Lower lobe of right lung (tissue), 2 donors: ENCODE results near the gene C7orf57. TPM values are rescaled to one million over a fixed set of nuclear protein-coding genes. Genes with fewer than 3 reads are reported as not detected.

Experiments
- ATAC-seq, 2 donors: fragments of 200-7000 bp; cut with Tn5 transposase; one replicate each; pipeline ENCODE4 v1.9.1; 2020 to 2022; ENCODE audit warnings: mild to moderate bottlenecking in 2 of 2, moderate library complexity in 2 of 2
- DNase-seq: peaks from one replicate; pipeline ENCODE4 v3.0.0-alpha.2; 2020
- H3K27ac ChIP-seq: fragments of 200-600 bp; one replicate; pipeline ENCODE4 v1.8.0; 2022
- H3K27me3 ChIP-seq: fragments of 200-600 bp; one replicate; pipeline ENCODE4 v1.8.0; 2022; ENCODE audit warnings: low read depth
- H3K36me3 ChIP-seq: fragments of 200-600 bp; one replicate; pipeline ENCODE4 v1.8.0; 2022; ENCODE audit warnings: mild to moderate bottlenecking
- H3K4me1 ChIP-seq: fragments of 200-600 bp; one replicate; pipeline ENCODE4 v1.8.0; 2022
- H3K4me3 ChIP-seq: fragments of 200-600 bp; one replicate; pipeline ENCODE4 v1.8.0; 2022; ENCODE audit warnings: mild to moderate bottlenecking
- H3K9me3 ChIP-seq: fragments of 200-600 bp; one replicate; pipeline ENCODE4 v1.8.0; 2022
- intact Hi-C: fragments of 100-400 bp; cut with DNase I; formaldehyde crosslinking; loops from one replicate; pipeline ENCODE4 v1.11.0; 2022
- total RNA-seq: library from RNA; stranded (reverse); fragmentation: NEBNext Ultra II Directional; extraction: Animal tissue kit (Norgen Biotek cat#: 25700); gene quantifications from one replicate; pipeline ENCODE4 v1.2.1, GENCODE V29; 2021
- TF ChIP-seq, protein P1 (sequence below): fragments of 200-600 bp; IDR thresholded peaks from one replicate; pipeline ENCODE4 v1.8.0; 2022; ENCODE audit warnings: antibody characterized with exemption, mild to moderate bottlenecking
- donor health status: DM: no; HTN: yes; CAD: no; lungs with severe emphysema.

The C7orf57 gene
- total RNA-seq, 1 donor from 2014 or later, result 1.6 TPM

GRCh38 chr7:48035967-48036478 lies 680 bp downstream of the C7orf57 start:
- no peaks in the 10 kb centered on the region for H3K9me3 ChIP-seq
- DNase-seq (peak; percentile 64), ATAC-seq (peak; percentile 52 to 59)
- H3K4me1 ChIP-seq, result peaks cover 15% of the 10 kb centered on the region
- H3K27ac ChIP-seq, result no peak overlapping the region
- intact Hi-C loops, result no loop called here
- H3K27me3 ChIP-seq, result peaks cover 35% of the 10 kb centered on the region
- TF ChIP-seq, protein P1, sequence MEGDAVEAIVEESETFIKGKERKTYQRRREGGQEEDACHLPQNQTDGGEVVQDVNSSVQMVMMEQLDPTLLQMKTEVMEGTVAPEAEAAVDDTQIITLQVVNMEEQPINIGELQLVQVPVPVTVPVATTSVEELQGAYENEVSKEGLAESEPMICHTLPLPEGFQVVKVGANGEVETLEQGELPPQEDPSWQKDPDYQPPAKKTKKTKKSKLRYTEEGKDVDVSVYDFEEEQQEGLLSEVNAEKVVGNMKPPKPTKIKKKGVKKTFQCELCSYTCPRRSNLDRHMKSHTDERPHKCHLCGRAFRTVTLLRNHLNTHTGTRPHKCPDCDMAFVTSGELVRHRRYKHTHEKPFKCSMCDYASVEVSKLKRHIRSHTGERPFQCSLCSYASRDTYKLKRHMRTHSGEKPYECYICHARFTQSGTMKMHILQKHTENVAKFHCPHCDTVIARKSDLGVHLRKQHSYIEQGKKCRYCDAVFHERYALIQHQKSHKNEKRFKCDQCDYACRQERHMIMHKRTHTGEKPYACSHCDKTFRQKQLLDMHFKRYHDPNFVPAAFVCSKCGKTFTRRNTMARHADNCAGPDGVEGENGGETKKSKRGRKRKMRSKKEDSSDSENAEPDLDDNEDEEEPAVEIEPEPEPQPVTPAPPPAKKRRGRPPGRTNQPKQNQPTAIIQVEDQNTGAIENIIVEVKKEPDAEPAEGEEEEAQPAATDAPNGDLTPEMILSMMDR, result no peak
- no peaks in the 10 kb centered on the region for H3K36me3 ChIP-seq
- peak overlapping the region; percentile 65 for H3K4me3 ChIP-seq

- TF ChIP-seq, protein P1, result no peak
- Histone ChIP-seq H3K9me3 (no peaks in the 10 kb centered on the region), H3K36me3 (no peaks in the 10 kb centered on the region), H3K4me3 (no peak overlapping the region), H3K27me3 (peaks cover 26% of the 10 kb centered on the region), H3K4me1 (peaks cover 15% of the 10 kb centered on the region), H3K27ac (no peak overlapping the region)
- DNase-seq (no peak), ATAC-seq (no peak)
- intact Hi-C loops, result no loop called here
Observed at GRCh38 chr7:48038815-48039506, 3.6 kb downstream of the C7orf57 start.

GRCh38 chr7:48040944-48041652 lies 5.8 kb downstream of the C7orf57 start:
- TF ChIP-seq, protein P1, result no peak
- no peaks in the 10 kb centered on the region for H3K36me3 ChIP-seq
- no peak for DNase-seq
- no peak overlapping the region for H3K4me3 ChIP-seq
- no peaks in the 10 kb centered on the region for H3K9me3 ChIP-seq
- H3K27me3 ChIP-seq, result peaks cover 12% of the 10 kb centered on the region
- intact Hi-C loops, result no loop called here
- ATAC-seq, result no peak
- H3K27ac ChIP-seq, result no peak overlapping the region
- H3K4me1 ChIP-seq, result peaks cover 2% of the 10 kb centered on the region

DNA sequence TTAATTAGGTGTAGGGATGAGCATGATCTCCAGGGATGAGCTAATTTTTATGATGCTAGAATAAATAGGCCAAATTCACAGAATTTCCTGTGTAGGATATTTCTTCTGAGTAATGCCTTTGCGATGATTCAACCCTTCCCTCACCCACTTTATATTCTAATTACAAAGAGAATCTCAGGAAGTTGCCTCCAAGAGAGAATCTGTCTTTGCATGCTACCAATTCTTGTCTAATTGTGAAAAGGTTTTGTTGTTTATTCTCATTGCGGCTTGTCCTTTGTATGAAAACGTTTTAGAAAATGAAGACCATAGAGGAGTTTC lies 6.3 kb downstream of the C7orf57 start:
- intact Hi-C loops, result no loop called here
- no peak overlapping the region for H3K27ac ChIP-seq
- TF ChIP-seq, protein P1, result no peak
- no peak for ATAC-seq
- no peak for DNase-seq
- no peaks in the 10 kb centered on the region for H3K36me3 ChIP-seq
- peaks cover 7% of the 10 kb centered on the region for H3K27me3 ChIP-seq
- H3K9me3 ChIP-seq, result no peaks in the 10 kb centered on the region
- H3K4me3 ChIP-seq, result no peak overlapping the region
- H3K4me1 ChIP-seq, result no peaks in the 10 kb centered on the region

DNA sequence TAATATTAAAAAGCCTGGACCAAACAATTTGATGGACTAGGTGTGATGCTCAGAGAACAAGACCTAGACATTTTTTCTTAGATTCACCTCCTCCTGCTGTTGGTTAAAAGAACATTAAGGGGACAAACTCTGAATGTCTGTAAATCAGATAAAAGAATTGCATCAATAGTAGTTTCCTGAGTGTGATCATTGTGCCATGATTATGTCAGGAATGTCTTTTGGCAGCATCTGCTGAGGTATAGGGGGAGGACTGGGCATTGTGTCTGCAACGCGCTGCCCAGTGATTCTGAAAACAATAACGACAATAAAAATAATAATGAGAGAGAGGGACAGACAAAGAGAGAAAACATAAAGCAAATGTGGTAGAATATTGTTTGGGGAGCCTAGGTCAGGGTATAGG lies 6.9 kb downstream of the C7orf57 start:
- no peak for DNase-seq
- Histone ChIP-seq H3K9me3 (no peaks in the 10 kb centered on the region), H3K4me1 (no peaks in the 10 kb centered on the region), H3K27me3 (peaks cover under 1% of the 10 kb centered on the region), H3K4me3 (no peak overlapping the region), H3K36me3 (no peaks in the 10 kb centered on the region), H3K27ac (no peak overlapping the region)
- intact Hi-C loops, result no loop called here
- ATAC-seq, result no peak
- TF ChIP-seq, protein P1, result no peak
